HG02642 (cell line): ENCODE measurements around the gene MADCAM1.

Experiments used
- ATAC-seq: cut with Tn5 transposase; IDR thresholded peaks from one replicate; pipeline ENCODE4 v1.9.1; 2021; ENCODE audit warnings: mild to moderate bottlenecking; ENCODE audit not compliant: unreplicated experiment, poor library complexity

Gene MADCAM1

GRCh38 chr19:530134-531008 lies 34.1 kb downstream of the MADCAM1 start:
- no peak for ATAC-seq

GRCh38 chr19:531009-531752 lies 34.9 kb downstream of the MADCAM1 start:
- peak; percentile 72 for ATAC-seq

GRCh38 chr19:531753-532560 lies 35.7 kb downstream of the MADCAM1 start, which contains the start of gene CDC34:
Gene CDC34, plus strand, starts transcription at chr19:531760. Its CDS starts 172 bp downstream, at chr19:531932.
- ATAC-seq, result peak; percentile 7

- peak; percentile 2 for ATAC-seq
These were observed 36.5 kb downstream of the MADCAM1 start for GRCh38 chr19:532561-533363.

GRCh38 chr19:533364-534058 lies 37.2 kb downstream of the MADCAM1 start:
- no peak for ATAC-seq

GRCh38 chr19:534088-534487 lies 37.8 kb downstream of the MADCAM1 start:
- no peak for ATAC-seq

GRCh38 chr19:535017-535835 lies 38.9 kb downstream of the MADCAM1 start:
- ATAC-seq, result no peak

GRCh38 chr19:536031-536880 lies 40.0 kb downstream of the MADCAM1 start:
- ATAC-seq, result no peak

GRCh38 chr19:536881-537404 lies 40.7 kb downstream of the MADCAM1 start:
- no peak for ATAC-seq

- no peak for ATAC-seq
These were observed 42.5 kb downstream of the MADCAM1 start for GRCh38 chr19:538641-539428.

- ATAC-seq, result no peak
These were observed 43.2 kb downstream of the MADCAM1 start for GRCh38 chr19:539429-540030.

- no peak for ATAC-seq
These were observed 44.8 kb downstream of the MADCAM1 start for GRCh38 chr19:540867-541637.

GRCh38 chr19:541699-542098 lies 45.4 kb downstream of the MADCAM1 start:
- ATAC-seq, result no peak

- ATAC-seq, result no peak
These were observed 46.0 kb downstream of the MADCAM1 start for GRCh38 chr19:542173-542866.
